ENCODE data around the gene HBE1. TPM values are rescaled to one million over a fixed set of nuclear protein-coding genes. Genes with fewer than 3 reads are reported as not detected.
"Not testable (repeated sequence)": the region's sequence is repeated elsewhere in the genome, so short reads cannot be mapped to it uniquely, and the experiment has no call there.

The HBE1 gene
- total RNA-seq, 1 experiment from 2014 or later = not detected

GRCh38 chr11:5253440-5253839, 16.3 kb downstream of the HBE1 start:
- DNase-seq (ENCODE audit: low read depth) = not testable (repeated sequence)

GRCh38 chr11:5252919-5253265, 16.9 kb downstream of the HBE1 start:
- DNase-seq (ENCODE audit: low read depth) = no peak

GRCh38 chr11:5252192-5252918, 17.4 kb downstream of the HBE1 start:
- DNase-seq (ENCODE audit: low read depth) = no peak

GRCh38 chr11:5251746-5252145, 18.0 kb downstream of the HBE1 start:
- no peak for DNase-seq (ENCODE audit: low read depth)

GRCh38 chr11:5250543-5251204, 19.1 kb downstream of the HBE1 start:
- no peak for DNase-seq (ENCODE audit: low read depth)

GRCh38 chr11:5249807-5250396, 19.8 kb downstream of the HBE1 start, which contains the start of gene HBG1:
Gene HBG1 (minus strand): TSS chr11:5249857. CDS start chr11:5249804, 53 bp downstream.
- DNase-seq (ENCODE audit: low read depth) = not testable (repeated sequence)

GRCh38 chr11:5248498-5248897, 21.2 kb downstream of the HBE1 start:
- not testable (repeated sequence) for DNase-seq (ENCODE audit: low read depth)

GRCh38 chr11:5247472-5248192, 22.1 kb downstream of the HBE1 start:
- DNase-seq (ENCODE audit: low read depth) = no peak

- no peak for DNase-seq (ENCODE audit: low read depth)
These were observed 22.8 kb downstream of the HBE1 start for GRCh38 chr11:5246772-5247471.

GRCh38 chr11:5245155-5245554, 24.6 kb downstream of the HBE1 start:
- no peak for DNase-seq (ENCODE audit: low read depth)

- no peak for DNase-seq (ENCODE audit: low read depth)
These were observed 25.9 kb downstream of the HBE1 start for GRCh38 chr11:5243816-5244180.

GRCh38 chr11:5242933-5243815, 26.6 kb downstream of the HBE1 start:
- DNase-seq (ENCODE audit: low read depth) = peak; percentile 3

- DNase-seq (ENCODE audit: low read depth) = no peak
These were observed 27.5 kb downstream of the HBE1 start for GRCh38 chr11:5242208-5242607.

GRCh38 chr11:5241458-5241857, 28.3 kb downstream of the HBE1 start:
- DNase-seq (ENCODE audit: low read depth) = no peak

GRCh38 chr11:5240458-5240857, 29.3 kb downstream of the HBE1 start:
- DNase-seq (ENCODE audit: low read depth) = no peak

GRCh38 chr11:5240056-5240455, 29.7 kb downstream of the HBE1 start:
- no peak for DNase-seq (ENCODE audit: low read depth)

- no peak for DNase-seq (ENCODE audit: low read depth)
These were observed 30.7 kb downstream of the HBE1 start for GRCh38 chr11:5239046-5239445.

GRCh38 chr11:5238486-5238885, 31.3 kb downstream of the HBE1 start:
- DNase-seq (ENCODE audit: low read depth) = no peak

GRCh38 chr11:5237420-5237819, 32.3 kb downstream of the HBE1 start:
- DNase-seq (ENCODE audit: low read depth) = no peak

- DNase-seq (ENCODE audit: low read depth) = no peak
These were observed 34.2 kb downstream of the HBE1 start for GRCh38 chr11:5235364-5236095.
